CD4-positive, alpha-beta T cell treated with Interleukin-6 at 100 ng/mL for 8 hours (primary cell): Measurements from ENCODE around the gene FHIP1B.
A peak's percentile ranks its signal among the peaks of the same experiment; 100 is the strongest.
"Not testable (repeated sequence)": the region's sequence is repeated elsewhere in the genome, so short reads cannot be mapped to it uniquely, and the experiment has no call there.

ENCODE experiments used
- DNase-seq: peaks from one replicate; pipeline ENCODE4 v3.0.0-alpha.2; 2020; ENCODE audit warnings: mixed read lengths, low spot score

FHIP1B gene

GRCh38 chr11:6234387-6235107, at the start of gene FHIP1B:
TSS of gene FHIP1B (minus strand) at chr11:6234636. CDS start at chr11:6224516, 10,120 bp downstream.
- DNase-seq, result peak; percentile 100

- DNase-seq, result no peak
Observed at GRCh38 chr11:6283453-6284023, 49.1 kb upstream of the FHIP1B start.

- DNase-seq, result not testable (repeated sequence)
Observed at GRCh38 chr11:6280809-6281208, 46.4 kb upstream of the FHIP1B start.

GRCh38 chr11:6273188-6273587, 38.8 kb upstream of the FHIP1B start:
- no peak for DNase-seq

- no peak for DNase-seq
Observed at GRCh38 chr11:6271598-6271997, 37.2 kb upstream of the FHIP1B start.

- no peak for DNase-seq
Observed at GRCh38 chr11:6270584-6271246, 36.3 kb upstream of the FHIP1B start.

GRCh38 chr11:6269994-6270393, 35.6 kb upstream of the FHIP1B start:
- no peak for DNase-seq

- DNase-seq, result no peak
Observed at GRCh38 chr11:6268820-6269219, 34.4 kb upstream of the FHIP1B start.

GRCh38 chr11:6263662-6264061, 29.2 kb upstream of the FHIP1B start:
- no peak for DNase-seq

- no peak for DNase-seq
Observed at GRCh38 chr11:6260207-6260726, 25.8 kb upstream of the FHIP1B start.

GRCh38 chr11:6258571-6259081, 24.2 kb upstream of the FHIP1B start:
- no peak for DNase-seq

GRCh38 chr11:6258141-6258540, 23.7 kb upstream of the FHIP1B start:
- DNase-seq, result no peak

GRCh38 chr11:6253197-6253596, 18.8 kb upstream of the FHIP1B start:
- DNase-seq, result no peak

- DNase-seq, result no peak
Observed at GRCh38 chr11:6251990-6252473, 17.6 kb upstream of the FHIP1B start.

GRCh38 chr11:6251120-6251733, 16.8 kb upstream of the FHIP1B start:
- DNase-seq, result peak; percentile 39

- no peak for DNase-seq
Observed at GRCh38 chr11:6249770-6250555, 15.5 kb upstream of the FHIP1B start.

GRCh38 chr11:6248897-6249296, 14.5 kb upstream of the FHIP1B start:
- DNase-seq, result not testable (repeated sequence)

GRCh38 chr11:6248248-6248647, 13.8 kb upstream of the FHIP1B start:
- DNase-seq, result no peak

GRCh38 chr11:6245536-6245935, 11.1 kb upstream of the FHIP1B start:
- no peak for DNase-seq

- DNase-seq, result no peak
Observed at GRCh38 chr11:6241316-6241715, 6.9 kb upstream of the FHIP1B start.

GRCh38 chr11:6240781-6241180, 6.3 kb upstream of the FHIP1B start:
- DNase-seq, result no peak
